Measurements from ENCODE around the gene LRRC23.
A peak's percentile ranks its signal among the peaks of the same experiment; 100 is the strongest.
"Not testable (repeated sequence)": the region's sequence is repeated elsewhere in the genome, so short reads cannot be mapped to it uniquely, and the experiment has no call there.

Gene LRRC23

GRCh38 chr12:6903722-6904121 lies 900 bp upstream of the LRRC23 start:
- no peak for DNase-seq

GRCh38 chr12:6905414-6906040 lies 905 bp downstream of the LRRC23 start:
- DNase-seq = no peak

- not testable (repeated sequence) for DNase-seq
Observed at GRCh38 chr12:6908141-6908540, 3.5 kb downstream of the LRRC23 start.

GRCh38 chr12:6909421-6910145 lies 5.0 kb downstream of the LRRC23 start:
- DNase-seq = no peak

- DNase-seq = no peak
Observed at GRCh38 chr12:6912164-6912935, 7.7 kb downstream of the LRRC23 start.

GRCh38 chr12:6914246-6914946 lies 9.8 kb downstream of the LRRC23 start, which contains the start of gene ENO2:
Gene ENO2 (plus strand): TSS chr12:6914580. CDS start chr12:6915833, 1,253 bp downstream.
- DNase-seq = no peak

GRCh38 chr12:6914947-6915788 lies 10.5 kb downstream of the LRRC23 start:
- peak; percentile 35 for DNase-seq

GRCh38 chr12:6915789-6916285 lies 11.2 kb downstream of the LRRC23 start:
- no peak for DNase-seq

- DNase-seq = no peak
Observed at GRCh38 chr12:6916426-6917200, 12.0 kb downstream of the LRRC23 start.

GRCh38 chr12:6917491-6918231 lies 13.0 kb downstream of the LRRC23 start:
- DNase-seq = no peak

GRCh38 chr12:6919588-6919987 lies 15.0 kb downstream of the LRRC23 start:
- no peak for DNase-seq

- no peak for DNase-seq
Observed at GRCh38 chr12:6921539-6921938, 16.9 kb downstream of the LRRC23 start.

GRCh38 chr12:6921996-6922946 lies 17.6 kb downstream of the LRRC23 start:
- DNase-seq = no peak

- no peak for DNase-seq
Observed at GRCh38 chr12:6923003-6923732, 18.5 kb downstream of the LRRC23 start.

GRCh38 chr12:6923851-6924250 lies 19.2 kb downstream of the LRRC23 start:
- no peak for DNase-seq

- no peak for DNase-seq
Observed at GRCh38 chr12:6925239-6925539, 20.6 kb downstream of the LRRC23 start.

GRCh38 chr12:6925540-6926279 lies 21.1 kb downstream of the LRRC23 start:
- DNase-seq = no peak

All from DMS153 (cell line).